Germinal center (tissue), 1 donor: ENCODE data around the gene SLC66A1.
A peak's percentile ranks its signal among the peaks of the same experiment; 100 is the strongest.

Experiments
- DNase-seq: peaks from one replicate; pipeline ENCODE4 v3.0.0; 2012; ENCODE audit warnings: mixed read lengths, low spot score

SLC66A1 gene

DNA sequence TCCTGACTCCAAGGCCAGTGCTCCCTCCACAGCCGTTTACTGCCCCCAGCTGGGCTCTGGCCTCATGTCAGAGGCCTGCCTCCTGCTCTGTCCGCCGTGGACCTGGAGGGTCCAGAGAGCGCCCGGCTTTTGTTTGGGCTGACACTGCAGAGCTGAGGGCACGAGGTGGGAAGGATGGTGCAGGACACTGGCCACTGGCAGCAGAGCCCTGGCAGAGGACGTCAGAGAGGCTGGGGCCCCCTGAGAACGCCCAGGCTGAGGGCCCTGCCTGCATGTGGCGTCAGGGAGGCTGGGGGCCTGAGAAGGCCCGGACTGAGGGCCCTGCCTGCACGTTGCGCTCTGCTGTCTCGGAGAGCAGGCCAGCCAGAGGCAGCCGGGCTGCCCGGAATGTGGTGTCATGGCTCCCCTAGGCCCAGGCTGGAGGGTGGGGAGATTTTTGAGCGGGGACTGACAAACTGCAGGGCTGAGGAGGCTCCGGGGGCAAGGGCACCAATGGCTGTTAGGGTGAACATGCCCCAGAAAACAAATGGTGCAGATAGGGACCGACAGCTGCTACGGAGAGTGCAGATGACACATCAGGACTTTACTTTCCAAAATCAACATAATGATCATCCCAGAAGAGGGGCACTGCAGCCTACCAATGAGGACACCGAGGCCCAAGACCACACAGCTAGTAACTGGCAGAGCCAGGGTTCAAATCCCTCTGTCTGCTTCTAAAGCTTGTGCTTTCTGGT is 31.7 kb downstream of the SLC66A1 start:
- no peak for DNase-seq

DNA sequence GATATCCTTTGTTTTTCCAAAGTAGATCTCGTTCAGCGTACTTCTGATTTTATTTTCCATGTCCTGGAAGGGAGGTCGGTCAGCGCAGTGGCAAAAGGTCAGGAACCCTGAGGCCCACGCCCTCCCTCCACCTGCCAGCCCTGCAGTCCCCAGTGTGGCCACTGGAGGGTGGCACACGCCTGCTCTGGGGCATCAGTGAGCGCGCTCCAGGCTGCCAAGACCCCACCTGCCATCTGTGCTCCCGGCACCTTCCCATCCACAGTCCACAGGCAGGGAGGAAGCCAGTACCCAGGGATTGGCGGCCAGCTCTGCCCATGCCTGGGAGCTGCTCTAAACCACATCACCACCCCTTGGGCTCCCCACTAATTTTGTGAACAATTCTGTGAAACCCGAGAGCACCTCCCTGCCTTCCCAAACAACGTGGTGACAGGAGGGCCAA is 32.3 kb downstream of the SLC66A1 start:
- peak; percentile 65 for DNase-seq

DNA sequence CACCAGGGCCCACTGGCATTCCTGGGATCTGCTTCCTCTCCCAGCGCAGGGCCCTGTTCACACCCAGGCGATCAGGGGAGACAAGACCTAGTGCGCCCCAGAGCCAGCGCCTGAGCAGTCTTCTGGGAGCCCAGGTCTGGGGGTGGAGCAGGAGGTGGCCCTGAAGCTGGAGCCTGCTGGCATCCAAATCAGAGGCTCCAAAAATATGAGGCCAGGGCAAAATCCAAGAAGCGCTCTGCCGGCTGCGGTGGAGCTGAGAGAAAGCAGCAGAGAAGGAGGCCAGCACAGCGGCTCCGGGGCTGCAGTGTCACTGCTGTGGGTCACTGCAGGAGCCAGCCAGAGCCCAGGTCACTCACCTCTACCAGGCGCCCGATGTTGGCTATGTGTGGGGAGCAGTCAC is 32.7 kb downstream of the SLC66A1 start:
- no peak for DNase-seq

DNA sequence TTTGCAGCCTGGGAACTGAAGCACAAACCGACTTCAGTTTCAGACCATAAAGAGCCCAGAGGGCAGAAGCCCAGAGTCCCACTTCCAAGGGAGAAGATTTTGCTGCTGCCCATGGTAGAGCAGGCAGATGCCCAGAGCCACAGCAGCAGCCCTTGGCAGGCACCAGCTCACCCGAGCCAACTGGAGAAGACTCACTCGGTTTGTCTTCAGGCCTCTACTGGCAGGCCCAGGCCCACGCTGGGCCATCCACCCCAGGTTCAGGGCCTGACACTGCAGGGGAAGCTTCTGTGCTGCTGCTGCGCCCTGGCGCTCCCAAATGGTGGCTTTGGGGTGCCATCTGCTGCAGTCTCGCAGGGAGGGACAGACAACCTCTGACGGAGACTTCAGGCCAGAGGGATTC is 33.3 kb downstream of the SLC66A1 start:
- no peak for DNase-seq

DNA sequence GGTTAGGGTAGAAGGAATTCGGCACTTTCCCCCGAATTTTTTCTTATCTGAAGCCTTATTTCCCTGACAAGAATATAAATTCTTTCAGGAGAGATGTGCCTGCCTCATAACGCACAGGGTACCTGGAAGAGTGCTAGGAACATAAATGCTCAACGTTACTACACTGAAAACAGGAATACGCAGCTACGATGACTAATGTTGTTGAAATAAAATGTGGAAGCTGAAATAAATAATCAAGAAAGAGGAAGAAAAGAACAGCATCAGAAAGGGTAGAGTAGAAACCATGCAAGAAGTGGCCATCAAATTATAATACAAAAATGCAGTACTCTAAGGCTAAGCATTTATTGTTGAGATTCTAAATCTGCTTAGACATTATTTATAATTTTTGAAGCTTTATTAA is 33.9 kb downstream of the SLC66A1 start:
- no peak for DNase-seq

DNA sequence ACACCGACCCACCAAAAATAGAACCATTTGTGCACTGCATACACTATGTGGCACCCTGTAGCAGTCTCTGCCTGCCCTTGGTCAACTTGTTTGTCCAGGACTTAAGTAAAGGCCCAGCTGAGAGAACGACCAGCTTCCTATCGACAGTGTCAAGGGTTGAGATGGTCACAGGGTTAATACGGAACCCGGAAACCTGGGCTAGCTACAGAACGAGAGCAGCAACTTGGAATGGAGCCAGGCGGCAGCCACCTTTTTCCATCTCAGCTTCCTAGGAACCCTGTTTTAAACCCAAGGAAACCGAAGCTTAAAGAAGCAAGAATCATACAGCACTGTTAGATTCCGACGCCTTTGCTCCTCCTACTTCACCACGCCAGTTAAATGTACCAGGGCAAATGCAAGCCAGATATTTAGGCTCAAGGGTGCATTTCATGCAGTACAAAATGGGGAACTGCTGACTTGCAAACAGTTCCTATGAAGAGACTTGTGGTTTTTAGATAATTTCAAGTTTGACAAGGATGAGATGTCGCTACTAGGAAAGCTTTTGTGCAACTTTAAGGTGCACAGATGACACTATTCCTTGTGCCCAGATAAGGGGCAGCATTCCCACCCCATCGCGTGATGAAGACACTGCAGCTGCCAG is 35.5 kb downstream of the SLC66A1 start:
- no peak for DNase-seq

DNA sequence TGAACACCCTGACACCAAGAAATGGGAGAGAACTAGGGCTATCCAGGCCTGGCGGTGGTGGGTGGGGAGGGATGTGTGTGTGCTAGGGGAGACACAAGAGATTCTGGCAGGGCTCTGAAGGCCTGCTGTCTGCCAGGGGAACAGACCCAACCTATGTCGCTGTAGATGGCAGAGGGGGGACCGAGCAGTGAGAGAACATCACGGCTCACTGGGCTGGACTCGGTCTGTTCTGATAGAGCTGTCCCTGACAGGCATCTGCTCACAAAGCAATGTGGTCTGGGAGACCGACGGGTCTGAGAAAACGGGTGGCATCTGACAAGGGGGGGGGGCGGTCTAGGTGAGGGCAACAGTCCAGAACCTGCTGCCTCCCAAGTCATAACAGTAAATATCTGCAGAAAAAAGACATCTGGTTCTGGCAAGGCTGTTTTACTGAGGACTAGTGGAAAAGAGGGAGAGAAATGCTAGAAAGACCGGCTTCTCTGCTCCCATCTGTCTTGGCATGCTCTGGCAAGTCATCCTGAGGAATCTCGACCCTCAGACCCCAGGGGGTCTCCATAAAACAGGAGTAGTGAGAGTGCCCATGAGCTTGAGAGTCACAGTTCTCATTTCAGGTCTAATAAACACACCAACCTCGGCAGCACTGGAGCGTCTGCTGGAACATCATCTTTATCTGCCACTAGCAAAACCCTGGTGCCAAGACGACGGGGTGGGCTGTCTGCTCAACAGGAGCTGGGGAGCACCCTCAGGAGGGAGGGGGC is 36.5 kb downstream of the SLC66A1 start:
- no peak for DNase-seq

DNA sequence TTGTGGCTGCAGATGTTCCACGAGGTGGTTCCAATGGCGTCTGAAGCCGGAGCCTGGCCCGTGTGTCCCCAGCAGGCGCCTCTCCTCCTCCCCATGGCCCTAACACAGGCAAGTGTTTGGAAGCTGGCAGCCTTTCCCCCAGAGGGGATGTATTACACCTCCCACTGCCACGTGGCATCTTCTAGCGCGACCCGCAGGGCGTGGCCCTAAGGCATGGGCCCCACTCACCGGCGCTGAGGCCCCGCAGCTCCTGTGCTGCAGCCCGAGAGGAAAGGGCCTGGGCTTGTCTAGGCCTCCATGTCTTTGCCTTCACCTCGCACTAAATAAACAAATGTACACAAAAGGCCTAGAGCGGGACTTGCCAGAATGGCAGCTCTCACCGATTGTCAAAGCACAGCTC is 37.9 kb downstream of the SLC66A1 start:
- DNase-seq, result no peak

DNA sequence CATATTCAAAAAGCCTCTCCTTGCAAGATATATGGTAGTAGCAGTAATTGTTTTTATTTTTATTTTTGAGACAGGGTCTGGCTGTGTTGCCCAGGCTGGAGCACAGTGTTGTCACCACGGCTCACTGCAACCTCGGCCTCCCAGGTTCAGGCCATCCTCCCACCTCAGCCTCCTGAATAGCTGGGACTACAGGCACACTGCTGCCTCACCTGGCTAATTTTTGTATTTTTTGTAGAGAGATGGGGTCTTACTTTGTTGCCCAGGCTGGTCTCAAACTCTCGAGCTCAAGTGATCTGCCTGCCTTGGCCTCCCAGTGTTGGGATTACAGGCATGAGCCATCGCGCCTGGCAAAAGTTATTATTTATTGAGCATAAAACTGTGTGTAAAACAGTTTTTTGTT is 38.4 kb downstream of the SLC66A1 start:
- no peak for DNase-seq

DNA sequence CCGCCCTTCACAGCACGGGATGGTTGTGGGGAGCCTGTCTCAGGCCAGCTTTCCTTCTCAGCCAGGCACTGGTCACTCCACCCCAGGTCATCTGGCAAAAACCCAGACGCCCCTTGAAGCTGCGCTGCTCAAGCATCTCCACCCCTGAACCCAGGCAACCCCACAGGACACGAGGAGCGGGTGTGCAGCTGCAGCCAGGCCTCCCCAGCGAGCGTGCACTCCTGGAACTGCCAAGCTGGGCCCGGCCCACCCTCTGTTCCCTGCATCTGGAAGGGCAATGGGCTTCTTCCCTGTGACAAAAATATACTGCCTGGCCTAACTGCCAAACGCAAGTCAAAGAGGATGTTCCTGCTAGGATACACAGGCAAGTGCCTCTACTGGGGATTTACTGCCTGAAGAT is 39.7 kb downstream of the SLC66A1 start:
- DNase-seq, result no peak

DNA sequence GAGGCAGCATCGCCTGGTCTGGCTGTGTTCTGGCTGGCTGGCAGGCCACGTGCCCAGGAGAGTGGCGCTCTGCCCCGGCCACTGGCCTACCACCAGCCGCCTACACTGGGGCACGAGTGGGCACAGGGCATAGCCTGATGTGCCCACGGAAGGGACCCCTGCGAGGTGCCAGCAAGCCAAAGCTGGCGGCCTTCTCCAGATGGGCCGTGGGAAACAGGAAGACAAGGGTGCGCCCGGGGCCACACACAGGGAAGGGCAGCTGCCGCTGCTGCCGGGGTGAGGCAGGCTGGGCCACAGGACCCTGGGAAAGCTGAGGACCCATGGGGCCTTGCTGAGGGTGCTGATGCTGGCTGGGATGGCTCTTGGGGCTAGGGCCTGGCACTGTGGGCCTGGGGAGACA is 40.7 kb downstream of the SLC66A1 start:
- no peak for DNase-seq

DNA sequence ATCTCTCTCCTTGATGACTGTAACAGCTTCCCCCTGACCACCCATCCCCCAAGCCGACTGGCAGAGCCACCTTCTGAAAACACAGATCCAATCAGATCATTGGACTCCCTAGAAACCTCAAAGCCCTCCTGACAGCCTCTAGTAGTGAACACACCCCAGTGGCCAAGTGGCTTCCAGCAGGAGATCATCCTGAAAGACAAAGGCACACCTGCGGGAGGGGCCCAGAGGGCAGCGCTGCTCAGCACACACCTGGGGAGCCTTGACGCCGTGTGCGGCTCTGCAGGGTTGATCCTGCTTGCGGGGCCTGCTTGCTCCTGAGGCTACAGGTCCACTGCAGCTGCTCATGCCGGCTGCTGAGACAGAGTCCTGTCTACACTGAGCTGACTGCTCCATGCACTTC is 41.5 kb downstream of the SLC66A1 start:
- DNase-seq, result no peak

DNA sequence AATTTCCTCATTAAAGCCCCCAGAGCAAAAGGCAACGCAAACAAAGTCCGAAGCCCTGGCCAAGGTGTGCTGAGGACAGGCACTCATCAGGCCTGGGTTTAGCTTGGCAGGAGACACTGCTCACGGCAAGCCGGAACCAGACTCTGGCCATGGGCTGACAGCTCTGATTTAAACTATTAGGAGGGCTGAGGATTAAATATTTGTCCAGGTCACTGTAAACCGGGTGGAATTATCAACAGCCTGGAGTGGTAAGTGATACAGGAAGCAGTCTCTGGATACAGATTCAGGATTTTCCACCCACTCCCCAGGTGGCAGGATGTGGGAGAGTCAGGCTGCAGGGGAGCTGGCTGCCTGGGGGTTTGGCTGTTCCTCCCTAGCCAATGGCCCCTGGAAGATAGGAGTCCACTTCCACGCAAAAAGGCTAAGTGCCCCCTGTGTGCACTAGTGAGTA is 42.4 kb downstream of the SLC66A1 start:
- DNase-seq, result no peak

DNA sequence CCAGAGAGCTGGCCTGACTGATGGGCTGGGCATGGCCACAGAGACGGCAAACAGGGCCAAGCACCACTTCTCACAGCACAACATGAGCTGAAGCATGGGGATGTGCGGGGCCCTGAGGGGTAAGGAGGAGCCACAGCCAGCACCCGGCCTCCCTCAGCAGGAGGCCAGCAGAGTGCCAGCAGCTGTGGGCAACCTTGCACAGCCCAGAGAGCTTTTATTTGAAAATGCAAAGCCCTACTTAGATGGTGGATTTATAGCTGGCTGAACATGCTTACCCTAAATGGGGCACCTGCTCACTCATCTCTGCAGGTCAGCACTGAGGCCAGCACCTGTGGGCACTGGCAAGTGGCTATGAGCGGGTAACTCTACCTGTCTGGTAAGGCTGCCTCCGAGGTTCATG is 44.1 kb downstream of the SLC66A1 start:
- DNase-seq, result no peak

DNA sequence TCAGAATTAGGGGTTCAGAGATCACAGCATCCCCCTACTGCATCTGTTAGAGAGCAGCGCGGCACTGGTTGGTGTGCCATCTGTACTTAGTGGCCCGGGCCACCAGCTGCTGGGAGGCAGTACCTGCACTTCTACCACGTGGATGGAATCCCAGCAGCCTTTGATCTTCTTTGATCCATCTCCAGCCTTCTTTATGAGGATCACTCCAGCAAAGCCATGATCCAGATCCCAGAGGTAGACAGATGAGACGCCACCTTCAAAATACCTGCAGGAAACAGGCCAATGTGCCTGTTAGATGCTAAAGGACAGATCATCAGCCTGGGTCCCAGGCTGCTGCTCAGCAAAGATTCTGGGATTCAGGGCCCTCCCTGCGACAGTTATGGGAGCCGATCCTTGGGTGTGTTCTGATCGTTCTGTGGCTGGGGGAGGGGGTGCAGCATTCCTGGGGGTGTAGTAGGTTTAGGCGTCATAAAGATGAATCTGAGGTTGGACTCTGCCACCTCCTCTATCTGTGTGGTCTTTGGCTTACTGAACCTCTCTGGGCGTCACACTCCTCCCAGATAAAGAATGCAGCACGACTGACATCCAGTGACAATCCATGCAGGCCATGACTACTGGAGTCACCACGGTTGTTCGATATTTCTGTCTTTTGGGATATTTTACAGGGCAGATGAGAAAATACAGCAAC is 45.3 kb downstream of the SLC66A1 start:
- DNase-seq, result no peak

DNA sequence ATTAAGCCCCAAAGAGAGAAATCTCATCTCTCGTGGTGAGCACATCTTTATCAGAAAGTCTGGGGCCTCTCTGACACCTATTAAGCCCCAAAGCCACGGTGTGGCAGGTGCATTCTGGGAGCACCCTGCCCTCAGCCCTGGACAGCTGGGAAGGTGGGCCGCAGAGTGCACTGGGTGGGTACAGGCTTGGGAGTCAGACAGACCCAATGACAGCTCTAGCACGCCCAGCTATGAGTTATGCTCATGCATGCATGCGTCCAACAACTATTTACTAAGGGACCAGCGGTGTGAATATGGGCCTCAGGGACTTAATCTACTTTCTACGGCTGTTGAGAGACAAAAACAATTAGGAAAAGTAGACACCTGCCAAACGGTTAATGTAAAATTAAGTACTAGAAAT is 46.6 kb downstream of the SLC66A1 start:
- no peak for DNase-seq

DNA sequence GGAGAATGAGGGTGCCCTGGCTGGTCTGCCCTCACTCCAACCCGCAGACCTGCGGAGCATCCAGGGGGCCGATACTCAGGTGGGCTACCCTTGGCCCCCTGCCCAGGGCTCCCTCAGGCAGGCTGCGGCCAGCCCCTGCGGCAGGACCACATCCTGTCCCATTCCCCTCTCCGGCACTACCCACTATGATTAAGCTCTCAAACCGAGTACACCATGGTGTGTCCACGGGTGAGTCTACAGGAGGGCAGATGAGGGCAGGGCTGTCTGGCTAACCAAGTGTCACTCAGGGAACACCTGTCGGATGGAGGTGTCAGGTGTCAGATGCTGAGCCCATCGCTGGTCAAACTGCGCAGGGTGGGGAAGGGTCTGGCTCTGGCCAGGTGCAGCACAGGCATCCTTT is 47.2 kb downstream of the SLC66A1 start:
- no peak for DNase-seq

DNA sequence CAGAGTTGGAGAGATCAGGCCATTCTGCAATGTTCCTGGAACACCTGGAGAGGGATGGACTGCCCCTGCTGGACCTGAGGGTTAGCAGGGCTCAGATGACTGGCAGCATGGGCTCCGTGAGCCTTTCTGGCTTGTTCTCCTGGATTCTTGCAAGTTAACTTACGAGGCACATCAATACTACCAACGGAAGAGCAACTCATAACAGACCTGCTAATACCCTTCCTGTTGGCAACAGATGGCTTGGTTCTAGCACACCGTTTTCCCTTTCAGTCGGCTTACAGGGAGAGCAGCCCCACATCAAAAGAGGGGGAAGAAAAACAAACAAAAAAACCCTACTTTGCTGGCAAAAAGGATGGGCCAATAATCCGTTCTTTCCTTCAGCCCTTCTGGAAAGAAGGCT is 47.9 kb downstream of the SLC66A1 start:
- no peak for DNase-seq

DNA sequence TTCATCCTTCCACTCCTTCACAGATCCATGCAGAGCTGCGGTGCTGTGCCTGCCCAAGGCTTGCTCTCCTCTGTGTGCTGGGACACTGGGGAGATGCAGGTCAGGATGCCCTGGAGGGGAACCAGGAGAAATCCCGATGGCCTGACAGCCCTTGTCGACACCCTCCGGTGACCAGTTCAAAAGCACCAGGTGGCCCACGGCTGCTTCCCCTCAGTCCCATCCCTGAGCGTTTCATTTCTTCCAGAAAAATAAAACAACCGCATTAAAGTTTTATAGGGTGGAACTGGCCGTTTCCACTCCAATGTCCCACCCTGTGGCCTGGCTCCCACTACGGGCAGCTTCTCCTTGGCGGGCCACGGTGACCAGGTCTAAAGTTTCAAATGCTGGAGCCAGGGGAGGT is 48.3 kb downstream of the SLC66A1 start:
- DNase-seq, result no peak

DNA sequence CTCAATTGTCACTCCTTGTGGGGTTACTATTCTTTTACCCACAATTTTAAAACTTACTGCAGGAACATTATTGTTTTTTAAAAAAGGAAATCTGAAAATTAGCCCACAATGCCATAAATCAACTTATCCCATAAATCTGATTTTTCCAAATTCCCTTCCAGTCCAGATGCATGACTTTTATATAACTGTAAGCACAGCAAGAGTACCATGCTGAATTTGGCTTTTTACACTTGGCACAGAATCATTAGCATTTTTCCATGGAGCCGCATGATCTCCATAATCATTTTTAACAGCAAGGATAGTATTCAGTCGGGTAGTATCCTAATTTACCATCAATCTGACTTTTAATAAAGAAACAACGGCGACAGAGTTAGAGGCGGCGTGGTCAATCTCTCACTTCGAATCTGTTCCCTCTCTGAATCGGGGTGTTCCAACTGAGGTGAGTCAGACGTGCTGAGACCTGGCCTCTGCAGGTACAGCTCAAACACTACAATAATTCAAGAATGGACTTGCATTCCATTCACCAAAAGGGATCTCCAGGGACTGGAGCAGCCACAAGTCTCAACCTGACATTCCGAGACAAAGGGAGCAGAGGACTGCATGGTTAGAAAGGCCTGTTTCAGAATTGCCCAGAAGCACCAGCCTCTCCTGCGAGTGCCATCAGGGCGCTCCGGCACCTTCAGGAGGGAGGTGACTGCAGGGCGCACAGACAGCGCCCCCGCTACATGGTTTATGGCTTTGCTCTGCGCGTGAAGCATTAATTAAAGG is 48.9 kb downstream of the SLC66A1 start:
- DNase-seq, result no peak

DNA sequence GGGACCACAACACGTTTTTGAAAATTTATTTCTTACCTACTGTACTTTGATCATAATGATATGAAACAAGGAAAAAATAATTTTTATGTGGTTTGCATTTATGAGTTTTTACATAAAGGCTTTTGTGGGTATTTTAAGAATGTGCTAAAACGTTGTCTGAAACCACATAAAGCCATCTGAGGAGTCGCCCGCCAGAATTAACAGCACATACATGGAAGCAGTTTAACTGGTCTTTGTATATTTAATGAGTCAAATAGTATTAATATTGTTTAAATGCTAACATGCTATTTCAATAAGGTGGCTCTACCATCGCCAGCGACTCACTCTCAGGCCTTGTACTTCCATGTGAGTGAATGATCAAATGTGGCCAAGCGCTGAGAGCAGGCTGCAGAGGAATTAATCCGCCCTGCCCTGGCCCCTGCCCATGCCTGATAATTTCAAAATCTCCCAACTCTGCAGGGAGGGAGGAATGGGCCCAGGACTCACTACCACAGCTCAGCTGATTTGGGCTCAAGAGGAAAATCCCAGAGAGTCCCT is 49.6 kb downstream of the SLC66A1 start:
- DNase-seq, result no peak
